HepG2 (cell line): ENCODE data around the gene ADIPOR2. TPM values are rescaled to one million over a fixed set of nuclear protein-coding genes. Genes with fewer than 3 reads are reported as not detected.

ENCODE experiments used
- ARID3A ChIP-seq: IDR thresholded peaks from 2 replicates; pipeline ENCODE4 v1.6.1; 2012; ENCODE audit warnings: low read depth, low read length, improper control_type of control experiment
- CCAR2 ChIP-seq: fragments of 200-400 bp; formaldehyde crosslinking; optimal IDR thresholded peaks from 2 replicates; pipeline ENCODE3; 2018; ENCODE audit warnings: low read depth, mild to moderate bottlenecking, low read length, moderate library complexity
- CTCF ChIP-seq: sonication (generic); formaldehyde crosslinking; IDR thresholded peaks from 2 replicates; pipeline ENCODE4 v1.5.0; 2020; ENCODE audit warnings: mild to moderate bottlenecking, missing genetic modification reagents, moderate library complexity
- IKZF5 ChIP-seq: IDR thresholded peaks from 2 replicates; pipeline ENCODE4 v1.6.1; 2018; ENCODE audit warnings: missing genetic modification reagents, mild to moderate bottlenecking, missing compliant biosample characterization
- IRF9 ChIP-seq: sonication (generic); formaldehyde crosslinking; IDR thresholded peaks from 2 replicates; pipeline ENCODE4 v1.8.0; 2022; ENCODE audit warnings: missing genetic modification reagents, mild to moderate bottlenecking, borderline replicate concordance
- KAT7 ChIP-seq: IDR thresholded peaks from 2 replicates; pipeline ENCODE4 v1.6.1; 2018; ENCODE audit warnings: borderline replicate concordance, missing compliant biosample characterization
- SKIL ChIP-seq: sonication (generic); formaldehyde crosslinking; IDR thresholded peaks from 2 replicates; pipeline ENCODE4 v1.8.0; 2022; ENCODE audit warnings: missing genetic modification reagents, mild to moderate bottlenecking, moderate library complexity, borderline replicate concordance
- SP2 ChIP-seq: sonication (generic); formaldehyde crosslinking; IDR thresholded peaks from 2 replicates; pipeline ENCODE4 v1.5.1; 2020; ENCODE audit warnings: mild to moderate bottlenecking, missing genetic modification reagents
- ZHX1 ChIP-seq: sonication (generic); formaldehyde crosslinking; IDR thresholded peaks from 2 replicates; pipeline ENCODE4 v1.8.1; 2022; ENCODE audit warnings: low read depth, mild to moderate bottlenecking, missing genetic modification reagents
- ZNF414 ChIP-seq: sonication (generic); formaldehyde crosslinking; IDR thresholded peaks from 2 replicates; pipeline ENCODE4 v1.5.0; 2020; ENCODE audit warnings: missing genetic modification reagents
- ZNF501 ChIP-seq: sonication (generic); formaldehyde crosslinking; IDR thresholded peaks from 2 replicates; pipeline ENCODE4 v1.5.1; 2020; ENCODE audit warnings: mild to moderate bottlenecking, moderate library complexity, missing genetic modification reagents
- ZNF530 ChIP-seq: sonication (generic); formaldehyde crosslinking; IDR thresholded peaks from 2 replicates; pipeline ENCODE4 v1.5.0; 2020; ENCODE audit warnings: low read depth, mild to moderate bottlenecking, missing genetic modification reagents
- ZNF800 ChIP-seq: sonication (generic); formaldehyde crosslinking; IDR thresholded peaks from 2 replicates; pipeline ENCODE4 v1.4.0; 2020; ENCODE audit warnings: missing genetic modification reagents
- polyA plus RNA-seq, 8 experiments: library from polyadenylated mRNA; depleted of rRNA in 3 of 8; stranded (reverse) in 7 of 8; unstranded in 1 of 8; fragments of >200 nt; fragmentation: Illumina TruSeq in 4 of 8; extraction: Trizol in 4 of 8; gene quantifications; 2 replicates each; pipeline versions ENCODE4 v1.2.1 to v1.2.3, GENCODE V29; 2011 to 2016; ENCODE audit warnings: low read depth in 4 of 8, missing spikeins in 1 of 8, mixed read lengths in 1 of 8; ENCODE audit not compliant: insufficient read depth in 1 of 8
- total RNA-seq, 5 experiments: library from RNA; depleted of rRNA; stranded (reverse); fragments of >200 nt; fragmentation: Illumina TruSeq; extraction: Trizol; gene quantifications; 2 replicates each; pipeline ENCODE4 v1.2.3, GENCODE V29; 2016; ENCODE audit warnings: low read depth in 1 of 5

The ADIPOR2 gene
- total and polyA plus RNA-seq, 2 of the 13 experiments (the other 11 are each of a cell fraction or from before 2014, with no cell fraction given) = 35.2 to 52.2 TPM

GRCh38 chr12:1661553-1662335 lies 29.1 kb upstream of the ADIPOR2 start (continued):
- TF ChIP-seq ZHX1 (no peak), ZNF530 (no peak), ZNF414 (peak; percentile 36; the same call in 1 of the 2 replicates), SP2 (no peak; the same call in 1 of the 2 replicates), ZNF501 (no peak), ZNF800 (no peak), ARID3A (no peak), SKIL (CRISPR knock-in tag) (0 out of 2 replicates have a peak, but pooled peaks have one; percentile 34), KAT7 (CRISPR knock-in tag) (no peak), CCAR2 (no peak), CTCF (CRISPR knock-in tag) (peak; percentile 21; the same call in 1 of the 2 replicates), IRF9 (peak; percentile 85), IKZF5 (CRISPR knock-in tag) (no peak; the same call in 1 of the 2 replicates)
